C4-2B (cell line): ENCODE measurements around the gene ASZ1.

Source experiments
- ZFX ChIP-seq: fragments of 450-650 bp; IDR thresholded peaks from 2 replicates; pipeline ENCODE4 v1.6.1; 2017
- TF ChIP-seq, protein P1 (sequence below): fragments of 450-650 bp; conservative IDR thresholded peaks from 2 replicates; pipeline ENCODE4 v1.5.1; 2017; ENCODE audit warnings: mild to moderate bottlenecking

DNA sequence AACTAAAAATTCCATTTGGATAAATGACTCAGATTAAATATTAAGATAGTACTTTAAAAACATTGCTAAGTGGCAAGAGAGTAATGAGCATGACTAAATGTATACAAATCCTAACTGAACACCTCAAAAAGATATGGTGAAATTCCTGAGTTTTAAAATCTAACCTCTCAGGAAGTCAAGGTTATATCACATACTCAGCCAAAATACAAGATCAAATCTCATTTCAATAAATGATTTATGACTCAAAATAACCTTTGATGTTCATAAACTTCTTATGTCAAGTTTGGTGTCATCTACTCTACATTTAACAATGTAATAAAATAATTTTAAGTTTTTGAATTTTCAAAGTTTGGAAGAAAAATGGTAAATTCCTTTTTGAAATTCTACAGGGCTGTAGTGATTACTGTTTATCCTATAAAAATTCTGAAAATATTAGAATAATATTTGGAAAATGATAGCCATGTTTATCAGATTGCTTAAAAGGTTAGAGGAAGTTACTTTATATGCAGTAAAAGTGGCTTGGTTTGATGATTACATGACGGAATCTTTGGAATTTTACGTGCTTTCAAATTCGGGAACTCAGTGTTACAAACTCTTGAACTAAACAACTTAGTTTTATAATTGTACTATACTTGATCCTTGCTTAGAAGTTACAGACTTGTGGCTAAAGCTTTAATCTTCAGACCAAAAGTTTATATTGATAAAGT lies 43.7 kb downstream of the ASZ1 start:
- TF ChIP-seq, protein P1, sequence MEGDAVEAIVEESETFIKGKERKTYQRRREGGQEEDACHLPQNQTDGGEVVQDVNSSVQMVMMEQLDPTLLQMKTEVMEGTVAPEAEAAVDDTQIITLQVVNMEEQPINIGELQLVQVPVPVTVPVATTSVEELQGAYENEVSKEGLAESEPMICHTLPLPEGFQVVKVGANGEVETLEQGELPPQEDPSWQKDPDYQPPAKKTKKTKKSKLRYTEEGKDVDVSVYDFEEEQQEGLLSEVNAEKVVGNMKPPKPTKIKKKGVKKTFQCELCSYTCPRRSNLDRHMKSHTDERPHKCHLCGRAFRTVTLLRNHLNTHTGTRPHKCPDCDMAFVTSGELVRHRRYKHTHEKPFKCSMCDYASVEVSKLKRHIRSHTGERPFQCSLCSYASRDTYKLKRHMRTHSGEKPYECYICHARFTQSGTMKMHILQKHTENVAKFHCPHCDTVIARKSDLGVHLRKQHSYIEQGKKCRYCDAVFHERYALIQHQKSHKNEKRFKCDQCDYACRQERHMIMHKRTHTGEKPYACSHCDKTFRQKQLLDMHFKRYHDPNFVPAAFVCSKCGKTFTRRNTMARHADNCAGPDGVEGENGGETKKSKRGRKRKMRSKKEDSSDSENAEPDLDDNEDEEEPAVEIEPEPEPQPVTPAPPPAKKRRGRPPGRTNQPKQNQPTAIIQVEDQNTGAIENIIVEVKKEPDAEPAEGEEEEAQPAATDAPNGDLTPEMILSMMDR: no peak
- TF ChIP-seq ZFX: no peak
